Measurements from ENCODE around the gene RAD51C.
"Not testable (repeated sequence)": the region's sequence is repeated elsewhere in the genome, so short reads cannot be mapped to it uniquely, and the experiment has no call there.

RAD51C gene

DNA sequence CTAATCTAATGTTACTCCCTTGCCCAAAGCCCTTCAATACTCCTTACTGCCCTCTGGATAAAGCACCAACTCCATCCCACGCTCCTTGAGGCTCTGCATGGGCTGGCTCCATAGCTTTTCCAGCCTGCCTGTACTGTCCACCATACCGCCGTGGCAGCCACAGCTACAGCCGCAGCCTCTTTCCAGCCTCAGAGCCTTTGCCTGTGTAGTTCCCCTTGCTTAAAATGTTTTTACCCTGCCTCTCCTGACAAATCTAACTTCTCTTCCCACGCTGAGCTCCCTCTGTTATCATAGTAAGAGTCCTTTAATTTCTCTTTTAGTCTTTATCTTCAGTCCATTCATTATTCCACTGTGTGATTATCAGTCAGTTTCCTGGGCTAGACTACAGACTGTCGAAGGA, 22.5 kb upstream of the RAD51C start:
- no peaks in the 10 kb centered on the region for H3K9me3 Mint-ChIP-seq
- DNase-seq, result no peak
- ATAC-seq, result no peak
- H3K36me3 Mint-ChIP-seq (ENCODE audit: low read depth), result no peaks in the 10 kb centered on the region
- H3K4me1 Mint-ChIP-seq, result peaks cover 7% of the 10 kb centered on the region
- H3K27me3 Mint-ChIP-seq, result peaks cover 17% of the 10 kb centered on the region
- no peak overlapping the region for H3K27ac Mint-ChIP-seq
- H3K4me3 Mint-ChIP-seq, result no peak overlapping the region

DNA sequence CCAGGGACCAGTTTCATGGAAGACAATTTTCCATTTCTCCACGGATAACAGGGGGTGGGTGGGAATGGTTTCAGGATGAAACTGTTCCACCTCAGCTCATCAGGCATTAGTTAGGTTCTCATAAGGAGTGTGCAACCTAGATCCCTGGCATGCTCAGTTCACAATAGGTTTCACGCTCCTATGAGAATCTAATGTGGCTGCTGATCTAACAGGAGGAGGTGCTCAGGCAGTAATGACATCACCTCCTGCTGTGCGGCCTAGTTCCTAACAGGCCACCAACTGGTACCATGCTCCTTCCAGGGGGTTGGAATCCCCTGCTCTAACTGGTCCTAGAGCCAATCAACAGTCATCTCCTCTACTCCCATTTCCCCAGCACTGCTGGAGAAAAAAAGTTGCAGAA, 20.4 kb upstream of the RAD51C start:
- ATAC-seq, result no peak
- peaks cover 10% of the 10 kb centered on the region for H3K27me3 Mint-ChIP-seq
- peaks cover under 1% of the 10 kb centered on the region for H3K4me1 Mint-ChIP-seq
- H3K27ac Mint-ChIP-seq, result no peak overlapping the region
- no peaks in the 10 kb centered on the region for H3K36me3 Mint-ChIP-seq (ENCODE audit: low read depth)
- no peak overlapping the region for H3K4me3 Mint-ChIP-seq
- no peaks in the 10 kb centered on the region for H3K9me3 Mint-ChIP-seq
- no peak for DNase-seq

DNA sequence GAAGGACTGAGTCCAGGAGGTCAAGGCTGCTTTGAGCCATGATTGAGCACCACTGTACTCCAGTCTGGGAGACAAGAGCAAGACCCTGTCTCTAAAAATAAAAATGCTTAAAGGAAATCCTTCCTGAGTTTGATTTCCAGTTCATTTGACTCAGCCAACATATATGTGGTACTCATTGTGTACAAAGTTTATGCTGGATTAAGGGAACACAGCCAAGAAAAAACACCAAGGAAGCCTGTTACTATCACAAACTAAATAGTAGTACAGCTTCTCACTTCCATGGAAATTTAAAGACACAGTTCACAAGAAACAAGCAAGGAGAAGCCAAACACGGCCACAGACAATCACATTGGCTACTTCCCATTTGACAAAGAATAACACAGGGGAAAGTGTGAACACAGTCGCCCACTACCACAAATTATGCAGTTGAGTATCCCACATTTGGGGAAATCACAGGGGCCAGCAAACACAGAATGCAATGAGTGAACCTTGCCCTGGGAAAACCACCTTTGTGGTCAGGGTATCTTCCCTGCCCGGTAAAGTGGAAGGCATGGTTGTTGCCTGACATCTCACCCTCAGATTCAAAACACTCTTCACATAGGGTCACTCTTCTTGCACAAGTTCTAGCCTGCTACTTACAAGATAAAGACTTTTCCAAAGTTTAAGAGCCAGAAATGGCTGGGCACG, 15.1 kb upstream of the RAD51C start:
- DNase-seq (no peak), ATAC-seq (no peak)
- no peak overlapping the region for H3K27ac Mint-ChIP-seq
- H3K36me3 Mint-ChIP-seq (ENCODE audit: low read depth), result no peaks in the 10 kb centered on the region
- no peaks in the 10 kb centered on the region for H3K4me1 Mint-ChIP-seq
- peaks cover 4% of the 10 kb centered on the region for H3K27me3 Mint-ChIP-seq
- no peak overlapping the region for H3K4me3 Mint-ChIP-seq
- H3K9me3 Mint-ChIP-seq, result no peaks in the 10 kb centered on the region

DNA sequence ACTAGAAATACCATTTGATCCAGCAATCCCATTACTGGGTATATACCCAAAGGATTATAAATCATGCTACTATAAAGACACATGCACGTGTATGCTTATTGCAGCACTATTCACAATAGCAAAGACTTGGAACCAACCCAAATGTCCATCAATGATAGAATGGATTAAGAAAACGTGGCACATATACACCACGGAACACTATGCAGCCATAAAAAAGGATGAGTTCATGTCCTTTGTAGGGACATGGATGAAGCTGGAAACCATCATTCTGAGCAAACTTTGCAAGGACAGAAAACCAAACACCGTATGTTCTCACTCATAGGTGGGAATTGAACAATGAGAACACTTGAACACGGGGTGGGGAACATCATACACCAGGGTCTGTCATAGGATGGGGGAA, 14.1 kb upstream of the RAD51C start:
- not testable (repeated sequence) for H3K4me1 Mint-ChIP-seq; H3K9me3 Mint-ChIP-seq; H3K36me3 Mint-ChIP-seq (ENCODE audit: low read depth); H3K27ac Mint-ChIP-seq; H3K27me3 Mint-ChIP-seq; DNase-seq; ATAC-seq; H3K4me3 Mint-ChIP-seq

DNA sequence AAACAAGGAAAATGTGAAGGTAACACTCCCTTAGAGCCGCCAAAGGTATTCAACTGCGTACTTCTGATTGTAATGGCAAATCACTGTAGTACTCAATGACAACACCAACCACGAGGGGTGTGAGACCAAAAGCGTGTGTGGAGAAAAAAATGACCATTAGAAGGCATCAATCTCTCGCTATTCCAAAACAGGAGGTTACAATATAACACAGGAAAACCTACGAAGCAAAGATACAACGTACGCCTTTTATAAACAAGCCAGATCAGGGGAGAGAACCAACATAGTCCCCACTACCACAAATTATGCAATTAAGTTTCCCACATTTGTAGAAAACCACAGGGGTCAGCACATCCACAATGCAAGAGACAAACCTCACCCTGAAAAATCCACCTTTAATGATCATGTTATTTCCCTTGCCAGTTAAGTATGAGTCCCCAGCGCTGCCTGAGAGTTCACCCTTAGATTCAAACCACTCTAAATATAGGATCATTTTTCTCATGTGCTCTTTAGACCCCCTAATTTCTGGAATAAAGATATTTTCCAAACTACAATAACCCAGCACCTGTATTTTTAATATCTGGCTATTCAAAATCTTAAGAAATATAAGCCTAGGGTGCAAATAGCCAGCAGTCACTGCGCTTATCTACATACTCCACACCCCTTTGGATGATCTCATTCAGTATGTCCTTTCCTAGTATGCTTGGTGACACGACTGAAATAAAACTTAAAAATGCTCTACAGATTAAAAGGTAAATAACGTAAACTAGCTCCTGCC, 13.0 kb upstream of the RAD51C start:
- Mint-ChIP-seq H3K36me3 (ENCODE audit: low read depth) (no peaks in the 10 kb centered on the region), H3K9me3 (no peaks in the 10 kb centered on the region), H3K27me3 (peaks cover 4% of the 10 kb centered on the region), H3K27ac (peak overlapping the region; percentile 55), H3K4me3 (no peak overlapping the region), H3K4me1 (no peaks in the 10 kb centered on the region)
- DNase-seq (no peak), ATAC-seq (peak; percentile 59)

DNA sequence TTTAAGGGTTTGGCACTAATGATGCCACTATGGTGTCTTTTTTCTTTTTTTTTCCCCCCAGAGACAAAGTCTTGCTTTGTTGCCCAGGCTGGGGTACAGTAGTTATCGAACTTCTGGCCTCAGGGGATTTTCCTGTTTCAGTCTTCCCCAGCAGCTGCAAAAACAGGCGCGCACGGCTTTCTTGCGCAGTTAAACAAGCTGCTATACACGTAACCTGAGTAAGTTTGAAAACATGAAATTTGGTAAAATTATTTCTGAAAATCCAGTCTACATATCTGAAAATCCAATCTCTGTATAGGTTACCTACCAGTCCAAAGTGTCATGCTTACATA, 12.4 kb upstream of the RAD51C start:
- no peaks in the 10 kb centered on the region for H3K36me3 Mint-ChIP-seq (ENCODE audit: low read depth)
- H3K27me3 Mint-ChIP-seq, result peaks cover 4% of the 10 kb centered on the region
- ATAC-seq, result no peak
- no peak overlapping the region for H3K4me3 Mint-ChIP-seq
- H3K9me3 Mint-ChIP-seq, result no peaks in the 10 kb centered on the region
- no peak overlapping the region for H3K27ac Mint-ChIP-seq
- no peak for DNase-seq
- no peaks in the 10 kb centered on the region for H3K4me1 Mint-ChIP-seq

- Mint-ChIP-seq H3K4me1 (no peaks in the 10 kb centered on the region), H3K27ac (no peak overlapping the region), H3K27me3 (no peaks in the 10 kb centered on the region), H3K9me3 (no peaks in the 10 kb centered on the region), H3K36me3 (ENCODE audit: low read depth) (no peaks in the 10 kb centered on the region), H3K4me3 (no peak overlapping the region)
- no peak for ATAC-seq
- DNase-seq, result no peak
These were observed 8.4 kb upstream of the RAD51C start for GRCh38 chr17:58684003-58684402.

DNA sequence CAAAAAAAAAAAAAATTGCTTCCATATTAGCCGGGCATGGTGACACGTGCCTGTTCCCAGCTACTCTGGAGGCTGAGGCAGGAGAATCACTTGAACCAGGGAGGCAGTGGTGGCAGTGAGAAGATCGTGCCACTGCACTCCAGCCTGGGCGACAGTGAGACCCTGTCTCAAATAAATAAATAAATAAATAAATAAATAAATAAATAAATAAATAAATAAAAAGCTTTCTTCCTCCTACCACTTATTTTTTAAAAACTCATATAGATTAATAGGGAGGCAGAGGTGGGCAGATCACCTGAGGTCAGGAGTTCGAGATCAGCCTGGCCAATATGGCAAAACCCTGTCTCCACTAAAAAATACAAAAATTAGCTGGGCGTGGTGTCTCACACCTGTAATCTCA, 7.9 kb upstream of the RAD51C start:
- H3K4me1 Mint-ChIP-seq; DNase-seq; H3K9me3 Mint-ChIP-seq; H3K4me3 Mint-ChIP-seq; H3K27ac Mint-ChIP-seq; H3K36me3 Mint-ChIP-seq (ENCODE audit: low read depth); ATAC-seq; H3K27me3 Mint-ChIP-seq: not testable (repeated sequence)

GRCh38 chr17:58686980-58687379, 5.4 kb upstream of the RAD51C start:
- DNase-seq (no peak), ATAC-seq (no peak)
- H3K4me3 Mint-ChIP-seq, result no peak overlapping the region
- H3K27me3 Mint-ChIP-seq, result no peaks in the 10 kb centered on the region
- no peak overlapping the region for H3K27ac Mint-ChIP-seq
- no peaks in the 10 kb centered on the region for H3K36me3 Mint-ChIP-seq (ENCODE audit: low read depth)
- H3K9me3 Mint-ChIP-seq, result no peaks in the 10 kb centered on the region
- no peaks in the 10 kb centered on the region for H3K4me1 Mint-ChIP-seq

GRCh38 chr17:58688521-58688920, 3.9 kb upstream of the RAD51C start:
- H3K4me1 Mint-ChIP-seq, result peaks cover 15% of the 10 kb centered on the region
- ATAC-seq, result no peak
- H3K27ac Mint-ChIP-seq, result no peak overlapping the region

GRCh38 chr17:58690033-58690432, 2.4 kb upstream of the RAD51C start:
- DNase-seq, ATAC-seq, H3K27me3 Mint-ChIP-seq, H3K9me3 Mint-ChIP-seq, H3K4me3 Mint-ChIP-seq, H3K27ac Mint-ChIP-seq: not testable (repeated sequence)
- Mint-ChIP-seq H3K4me1 (peaks cover 29% of the 10 kb centered on the region), H3K36me3 (ENCODE audit: low read depth) (peaks cover 12% of the 10 kb centered on the region)

More at GRCh38 chr17:58688521-58688920, 3.9 kb upstream of the RAD51C start:
- no peaks in the 10 kb centered on the region for H3K9me3 Mint-ChIP-seq
- DNase-seq, result no peak
- H3K36me3 Mint-ChIP-seq (ENCODE audit: low read depth), result peaks cover 6% of the 10 kb centered on the region
- H3K4me3 Mint-ChIP-seq, result no peak overlapping the region
- no peaks in the 10 kb centered on the region for H3K27me3 Mint-ChIP-seq

- Mint-ChIP-seq H3K4me1 (peaks cover 34% of the 10 kb centered on the region), H3K36me3 (ENCODE audit: low read depth) (peaks cover 21% of the 10 kb centered on the region), H3K27ac (peak within 1 kb of the TSS; percentile 93), H3K4me3 (peak within 1 kb of the TSS; percentile 92), H3K9me3 (no peaks in the 10 kb centered on the region), H3K27me3 (no peaks in the 10 kb centered on the region)
- no peak for ATAC-seq
- no peak for DNase-seq
These were observed 632 bp upstream of the RAD51C start, which contains the start of gene TEX14 for GRCh38 chr17:58691701-58692238. TEX14 (minus strand) TSS chr17:58692045; CDS start chr17:58652001, 40,044 bp downstream.

- Mint-ChIP-seq H3K4me1 (peaks cover 34% of the 10 kb centered on the region), H3K27me3 (no peaks in the 10 kb centered on the region), H3K36me3 (ENCODE audit: low read depth) (peaks cover 21% of the 10 kb centered on the region), H3K9me3 (no peaks in the 10 kb centered on the region), H3K4me3 (peak overlapping the region; percentile 92), H3K27ac (peak overlapping the region; percentile 93)
- DNase-seq (no peak), ATAC-seq (no peak)
These were observed 806 bp downstream of the RAD51C start for GRCh38 chr17:58693208-58693607.

- peaks cover 34% of the 10 kb centered on the region for H3K4me1 Mint-ChIP-seq
- ATAC-seq, result no peak
- H3K4me3 Mint-ChIP-seq, result peak overlapping the region; percentile 92
- peaks cover 21% of the 10 kb centered on the region for H3K36me3 Mint-ChIP-seq (ENCODE audit: low read depth)
- DNase-seq, result no peak
- no peaks in the 10 kb centered on the region for H3K9me3 Mint-ChIP-seq
- H3K27ac Mint-ChIP-seq, result peak overlapping the region; percentile 93
- no peaks in the 10 kb centered on the region for H3K27me3 Mint-ChIP-seq
These were observed 1.3 kb downstream of the RAD51C start for GRCh38 chr17:58693751-58694150.

GRCh38 chr17:58694302-58694701, 1.9 kb downstream of the RAD51C start:
- ATAC-seq (no peak), DNase-seq (no peak)
- peaks cover 34% of the 10 kb centered on the region for H3K4me1 Mint-ChIP-seq
- H3K9me3 Mint-ChIP-seq, result no peaks in the 10 kb centered on the region
- no peak overlapping the region for H3K27ac Mint-ChIP-seq
- peak overlapping the region; percentile 92 for H3K4me3 Mint-ChIP-seq
- peaks cover 21% of the 10 kb centered on the region for H3K36me3 Mint-ChIP-seq (ENCODE audit: low read depth)
- H3K27me3 Mint-ChIP-seq, result no peaks in the 10 kb centered on the region

All from activated naive CD8-positive, alpha-beta T cell treated with anti-CD3 and anti-CD28 coated beads, Interleukin-2, amount 50 U/mL, for 24 hours (primary cell).